DLD1 (cell line): ENCODE results near the gene PIKFYVE.
"Not testable (repeated sequence)": the region's sequence is repeated elsewhere in the genome, so short reads cannot be mapped to it uniquely, and the experiment has no call there.

ENCODE experiments used
- in situ Hi-C: cut with HindIII; loops from 2 replicates; pipeline ENCODE4 v1.10.0; 2017; ENCODE audit warnings: low sequenced_read_pairs

PIKFYVE gene, protein sequence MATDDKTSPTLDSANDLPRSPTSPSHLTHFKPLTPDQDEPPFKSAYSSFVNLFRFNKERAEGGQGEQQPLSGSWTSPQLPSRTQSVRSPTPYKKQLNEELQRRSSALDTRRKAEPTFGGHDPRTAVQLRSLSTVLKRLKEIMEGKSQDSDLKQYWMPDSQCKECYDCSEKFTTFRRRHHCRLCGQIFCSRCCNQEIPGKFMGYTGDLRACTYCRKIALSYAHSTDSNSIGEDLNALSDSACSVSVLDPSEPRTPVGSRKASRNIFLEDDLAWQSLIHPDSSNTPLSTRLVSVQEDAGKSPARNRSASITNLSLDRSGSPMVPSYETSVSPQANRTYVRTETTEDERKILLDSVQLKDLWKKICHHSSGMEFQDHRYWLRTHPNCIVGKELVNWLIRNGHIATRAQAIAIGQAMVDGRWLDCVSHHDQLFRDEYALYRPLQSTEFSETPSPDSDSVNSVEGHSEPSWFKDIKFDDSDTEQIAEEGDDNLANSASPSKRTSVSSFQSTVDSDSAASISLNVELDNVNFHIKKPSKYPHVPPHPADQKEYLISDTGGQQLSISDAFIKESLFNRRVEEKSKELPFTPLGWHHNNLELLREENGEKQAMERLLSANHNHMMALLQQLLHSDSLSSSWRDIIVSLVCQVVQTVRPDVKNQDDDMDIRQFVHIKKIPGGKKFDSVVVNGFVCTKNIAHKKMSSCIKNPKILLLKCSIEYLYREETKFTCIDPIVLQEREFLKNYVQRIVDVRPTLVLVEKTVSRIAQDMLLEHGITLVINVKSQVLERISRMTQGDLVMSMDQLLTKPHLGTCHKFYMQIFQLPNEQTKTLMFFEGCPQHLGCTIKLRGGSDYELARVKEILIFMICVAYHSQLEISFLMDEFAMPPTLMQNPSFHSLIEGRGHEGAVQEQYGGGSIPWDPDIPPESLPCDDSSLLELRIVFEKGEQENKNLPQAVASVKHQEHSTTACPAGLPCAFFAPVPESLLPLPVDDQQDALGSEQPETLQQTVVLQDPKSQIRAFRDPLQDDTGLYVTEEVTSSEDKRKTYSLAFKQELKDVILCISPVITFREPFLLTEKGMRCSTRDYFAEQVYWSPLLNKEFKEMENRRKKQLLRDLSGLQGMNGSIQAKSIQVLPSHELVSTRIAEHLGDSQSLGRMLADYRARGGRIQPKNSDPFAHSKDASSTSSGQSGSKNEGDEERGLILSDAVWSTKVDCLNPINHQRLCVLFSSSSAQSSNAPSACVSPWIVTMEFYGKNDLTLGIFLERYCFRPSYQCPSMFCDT (N-terminal part only)

DNA sequence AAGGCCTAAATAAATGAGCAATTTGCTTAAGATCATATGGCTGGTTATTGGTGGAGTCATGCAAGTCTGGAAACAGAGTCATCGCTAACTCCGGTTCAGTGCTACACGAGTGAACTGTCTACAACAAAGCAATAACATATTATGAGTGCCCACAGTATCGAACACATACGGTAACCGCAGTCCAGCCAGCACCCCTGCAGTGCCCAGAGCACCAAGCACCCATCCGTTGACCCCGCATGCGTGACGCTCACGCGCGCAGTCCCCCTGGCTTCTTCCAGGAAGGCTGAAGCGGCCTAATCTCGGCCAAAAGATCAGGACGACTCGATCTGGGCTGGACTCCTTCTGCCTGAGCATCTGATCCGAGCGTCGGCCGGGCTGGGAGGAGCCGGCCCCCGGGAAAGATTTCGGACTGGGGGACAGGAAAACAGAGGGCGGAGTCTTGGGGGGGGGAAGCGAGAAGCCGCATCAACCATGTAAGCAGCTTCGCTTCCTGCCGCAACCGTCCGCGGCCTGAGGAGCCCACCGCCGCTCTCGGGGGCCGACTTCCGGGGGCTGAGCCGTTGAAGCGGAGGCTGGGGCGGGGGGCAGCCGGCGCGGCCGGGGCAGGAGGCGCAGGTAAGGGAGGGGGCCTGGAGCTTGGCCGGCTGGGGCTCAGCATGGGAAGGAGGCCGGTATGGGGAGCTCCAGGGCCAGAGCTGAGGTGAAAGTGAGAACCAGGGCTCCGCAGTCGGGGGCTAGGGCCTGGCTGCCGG, at the start of gene PIKFYVE:
Gene PIKFYVE (plus strand): TSS at position 455 of the 752 bp plus-strand sequence. CDS start 5,265 bp downstream, outside the sequence.
- in situ Hi-C loops: no loop called here

DNA sequence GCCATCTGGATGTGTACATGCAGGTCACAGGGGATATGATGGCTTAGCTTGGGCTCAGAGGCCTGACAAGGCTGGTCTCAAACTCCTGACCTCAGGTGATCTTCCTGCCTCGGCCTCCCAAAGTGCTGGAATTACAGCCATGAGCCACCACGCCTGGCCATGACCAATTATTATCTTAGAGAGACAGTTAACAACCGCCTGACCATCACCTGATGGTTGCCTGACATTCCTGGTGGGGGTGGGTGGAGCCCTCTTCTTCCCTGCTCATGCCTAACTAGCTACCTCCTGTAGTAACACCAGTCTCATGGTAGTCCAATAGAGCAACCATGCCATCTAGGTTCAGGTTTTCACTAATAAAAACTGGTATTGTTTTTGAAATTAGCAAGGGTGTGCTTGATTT, 44.2 kb upstream of the PIKFYVE start:
- in situ Hi-C loops: not testable (repeated sequence)

GRCh38 chr2:208222351-208222750, 43.7 kb upstream of the PIKFYVE start:
- in situ Hi-C loops: no loop called here

GRCh38 chr2:208224802-208225201, 41.3 kb upstream of the PIKFYVE start:
- in situ Hi-C loops: no loop called here

GRCh38 chr2:208227581-208228232, 38.3 kb upstream of the PIKFYVE start:
- in situ Hi-C loops: no loop called here

DNA sequence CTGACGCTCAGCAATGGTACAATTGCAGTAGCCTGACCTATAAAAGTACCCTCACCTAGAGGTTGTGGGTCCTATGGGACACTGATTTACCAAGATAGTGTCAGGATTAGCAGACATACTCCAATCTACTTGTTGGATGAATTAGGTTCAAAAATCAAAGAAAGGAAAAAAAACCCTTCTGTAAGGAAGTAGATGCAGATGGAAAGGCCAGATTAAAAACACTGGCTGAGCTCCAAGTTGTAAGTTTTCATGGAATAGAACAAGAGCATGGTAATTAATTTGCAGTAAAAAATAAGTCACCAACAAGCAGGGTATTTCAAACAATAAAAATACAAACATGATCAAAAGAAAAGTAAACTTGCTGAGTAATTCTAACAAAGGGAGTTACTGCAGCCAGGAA, 37.6 kb upstream of the PIKFYVE start:
- in situ Hi-C loops: no loop called here

DNA sequence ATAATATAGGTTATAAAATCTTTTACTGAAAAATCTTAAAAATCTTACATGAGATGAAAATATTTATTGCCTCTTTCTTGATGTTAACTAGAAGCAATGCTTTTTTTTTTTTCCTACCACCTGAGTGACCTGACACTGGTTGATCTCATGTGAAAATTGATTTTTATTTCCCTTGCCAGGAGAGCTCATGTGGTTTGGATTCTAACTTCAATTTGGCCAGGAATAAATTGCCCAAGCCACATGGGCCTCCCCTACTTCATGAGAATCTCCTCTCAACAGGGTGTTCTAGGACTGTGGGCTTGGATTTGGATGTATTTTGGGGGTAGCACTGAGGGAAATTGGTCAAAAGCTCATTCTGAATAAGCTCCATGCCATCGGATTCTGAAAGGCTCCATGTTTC, 31.3 kb upstream of the PIKFYVE start:
- in situ Hi-C loops: no loop called here

- in situ Hi-C loops: no loop called here
Measured at GRCh38 chr2:208235860-208236259, 30.2 kb upstream of the PIKFYVE start.

DNA sequence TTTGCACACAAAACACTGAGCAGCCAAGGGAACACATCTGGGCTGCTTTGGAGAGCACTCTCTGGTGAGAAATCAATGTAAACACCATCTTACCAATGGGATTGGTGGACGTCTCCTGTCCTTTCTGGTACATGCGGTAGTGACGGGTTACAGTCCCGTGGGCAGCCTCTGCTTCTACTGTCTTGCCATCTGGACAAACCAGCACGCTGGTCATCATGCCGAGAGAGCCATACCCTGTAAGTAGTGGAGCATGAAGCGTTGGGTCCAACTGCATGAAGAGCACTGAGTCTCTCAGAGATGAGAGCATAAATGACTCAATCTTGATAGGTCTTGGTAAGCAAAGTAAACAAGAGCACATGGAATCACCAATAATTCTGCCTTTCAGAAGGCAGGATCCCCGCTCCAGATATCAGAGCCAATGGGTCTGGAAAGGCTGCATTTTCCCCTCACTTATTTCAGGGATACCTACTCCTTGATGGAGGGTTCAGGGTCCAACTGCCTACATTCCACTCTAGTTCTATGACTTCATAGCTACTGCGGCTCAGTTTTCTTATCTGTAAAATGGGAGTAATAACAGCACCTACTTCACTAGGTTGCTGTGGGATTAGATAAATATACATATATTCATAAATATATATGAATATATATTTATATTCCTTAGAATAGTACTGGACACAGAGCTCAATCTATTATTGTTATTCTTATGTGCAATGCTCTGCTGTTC, 26.1 kb upstream of the PIKFYVE start:
- in situ Hi-C loops: no loop called here

DNA sequence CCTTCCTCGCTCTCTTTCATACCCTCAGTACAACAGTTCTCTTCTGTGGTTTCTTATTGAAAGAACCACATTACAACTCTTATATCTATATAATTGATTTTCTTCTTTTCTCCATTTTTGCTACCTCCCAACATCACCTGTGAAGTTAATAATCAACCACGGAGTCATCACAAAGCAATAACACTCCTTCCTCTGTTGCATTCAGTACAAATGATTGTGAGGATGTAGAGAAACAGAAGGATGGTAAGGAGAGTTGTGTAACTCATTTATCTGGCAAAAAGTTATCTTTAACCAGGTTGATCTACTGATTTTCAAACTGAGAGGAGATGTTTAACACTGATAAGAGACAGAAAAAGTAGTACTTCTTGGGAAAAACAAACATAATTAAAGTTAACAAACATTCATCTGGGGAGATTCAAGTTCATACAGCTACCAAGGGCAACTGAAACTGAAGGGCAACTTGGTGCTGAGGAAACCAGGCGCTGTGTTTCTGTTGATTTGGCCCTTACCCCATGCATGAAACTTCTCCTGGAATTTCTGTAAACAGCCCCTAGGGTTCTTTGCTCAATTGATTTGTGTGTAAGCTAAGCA, 25.3 kb upstream of the PIKFYVE start:
- in situ Hi-C loops: no loop called here

GRCh38 chr2:208244422-208244821, 21.6 kb upstream of the PIKFYVE start:
- in situ Hi-C loops: no loop called here

DNA sequence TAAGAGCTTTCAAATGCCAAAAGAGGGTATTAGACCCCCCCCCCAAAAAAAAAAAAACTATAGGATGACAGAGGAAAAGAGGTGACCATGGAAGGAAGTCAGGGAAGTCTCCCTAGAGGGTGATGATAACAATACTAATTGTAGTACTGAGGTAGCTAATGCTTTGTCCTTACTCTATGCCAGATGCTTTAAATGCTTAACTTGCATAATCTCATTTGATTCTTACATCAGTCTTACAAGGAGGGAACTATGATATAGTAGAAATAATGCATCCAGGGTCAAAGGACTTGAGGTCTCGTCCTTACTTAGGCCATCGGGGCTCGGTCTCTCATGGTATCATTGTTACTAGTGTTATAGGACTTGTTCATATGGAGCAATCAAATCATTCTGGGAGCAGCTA, 20.3 kb upstream of the PIKFYVE start:
- in situ Hi-C loops: no loop called here

- in situ Hi-C loops: no loop called here
Measured at GRCh38 chr2:208248601-208249000, 17.5 kb upstream of the PIKFYVE start.

DNA sequence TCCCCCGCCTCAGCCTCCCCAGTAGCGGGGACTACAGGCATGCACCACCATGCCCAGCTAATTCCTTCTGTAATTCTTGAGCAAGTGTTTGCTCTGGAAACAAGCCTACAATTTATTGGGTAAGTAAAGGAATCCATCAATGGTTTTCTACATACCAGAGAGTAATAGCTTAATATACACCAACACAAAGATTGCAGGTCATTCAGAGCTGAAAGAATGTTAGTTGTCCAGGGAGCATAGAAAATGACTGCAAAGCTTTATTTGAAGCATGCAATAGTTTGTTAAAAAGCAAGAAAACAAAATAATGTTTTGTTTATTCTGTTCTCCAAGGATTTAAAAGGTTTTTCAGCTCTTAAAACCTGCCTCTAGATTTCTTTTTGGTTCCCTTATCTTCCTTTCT, 16.8 kb upstream of the PIKFYVE start:
- in situ Hi-C loops: no loop called here

DNA sequence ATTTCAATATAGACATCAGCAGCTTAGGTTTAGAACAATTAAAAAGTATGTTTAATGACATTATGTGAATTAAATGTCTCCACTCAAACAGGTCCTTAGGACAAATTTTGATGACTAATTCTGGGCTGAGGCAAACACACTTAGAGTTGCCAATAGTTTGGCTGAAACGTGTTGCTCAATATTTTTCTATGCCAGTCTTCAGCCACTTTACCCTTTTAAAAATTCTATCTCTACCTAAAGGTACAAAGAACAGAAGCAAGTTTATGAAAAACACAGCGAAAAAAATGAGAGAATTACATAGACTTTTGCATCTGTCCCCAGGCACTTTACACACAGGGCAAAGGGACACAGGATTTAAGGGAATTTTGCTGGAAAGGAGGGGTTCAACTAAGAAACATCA, 15.7 kb upstream of the PIKFYVE start:
- in situ Hi-C loops: no loop called here

DNA sequence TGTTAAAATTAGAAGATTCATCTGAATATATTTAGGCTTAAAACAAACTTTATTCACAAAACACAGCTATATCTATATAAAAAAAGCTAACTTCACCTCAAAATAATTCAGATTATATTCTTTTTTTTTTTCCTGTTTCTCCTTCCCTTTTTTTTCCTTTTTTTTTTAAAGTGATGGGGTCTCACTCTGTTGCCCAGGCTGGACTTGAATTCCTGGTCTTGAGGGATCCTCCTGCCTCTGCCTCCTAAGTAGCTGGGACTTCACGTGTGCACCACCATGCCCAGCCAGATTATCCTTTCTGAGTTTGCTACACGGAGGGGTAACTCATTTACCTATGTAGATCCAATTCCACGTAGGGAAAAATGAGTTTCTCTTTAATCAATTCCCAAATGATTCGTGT, 15.0 kb upstream of the PIKFYVE start:
- in situ Hi-C loops: no loop called here

- in situ Hi-C loops: no loop called here
Measured at GRCh38 chr2:208252716-208253492, 13.2 kb upstream of the PIKFYVE start.

DNA sequence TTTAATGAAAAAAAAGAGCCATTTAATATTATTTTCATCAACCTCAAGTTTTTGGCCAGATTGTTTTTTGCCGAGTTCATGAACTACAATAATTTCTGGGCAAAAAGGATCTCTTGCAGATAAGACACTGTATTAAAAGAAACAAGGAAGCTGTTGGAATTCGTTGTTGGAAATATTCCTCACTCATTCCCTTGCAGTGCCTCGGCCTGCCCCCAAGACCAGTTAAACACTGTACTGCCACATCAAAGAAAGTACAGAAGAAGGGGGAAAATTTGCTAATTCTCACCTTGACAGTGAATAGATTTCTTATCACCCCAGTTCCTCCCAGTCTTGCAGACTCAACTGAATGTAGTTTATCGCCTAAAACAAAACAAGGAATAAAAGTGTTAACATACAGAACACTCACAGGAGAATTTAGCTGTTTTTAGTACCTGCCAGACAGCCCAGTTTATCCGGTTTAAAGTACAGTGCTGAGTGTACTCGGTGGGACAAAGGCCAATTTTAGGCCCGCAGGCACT, 12.4 kb upstream of the PIKFYVE start:
- in situ Hi-C loops: no loop called here
